HG02938 (cell line): ENCODE measurements around the gene CAV2.

Experiments
- ATAC-seq: cut with Tn5 transposase; IDR thresholded peaks from one replicate; pipeline ENCODE4 v1.9.1; 2021; ENCODE audit warnings: mild to moderate bottlenecking, moderate library complexity; ENCODE audit not compliant: unreplicated experiment

Gene CAV2

DNA sequence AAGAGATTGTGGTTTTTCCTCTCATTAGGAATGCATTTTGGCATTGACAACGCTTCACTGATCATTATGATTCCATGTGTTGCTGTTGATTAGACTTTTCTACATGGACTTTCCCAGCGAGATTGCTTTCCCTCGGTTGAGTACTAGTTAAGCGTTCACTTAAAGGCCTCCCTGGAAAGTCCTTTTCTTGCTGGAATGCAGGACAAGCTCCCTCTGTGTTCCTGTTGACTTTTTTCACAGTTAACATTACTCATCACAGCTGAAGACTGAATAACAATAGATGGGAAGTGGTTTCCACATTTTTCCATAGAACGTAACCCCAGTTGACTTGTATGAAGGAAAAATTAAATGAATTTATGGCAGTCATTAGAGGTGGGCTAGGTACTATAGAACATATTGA, 22.7 kb downstream of the CAV2 start:
- ATAC-seq = no peak

DNA sequence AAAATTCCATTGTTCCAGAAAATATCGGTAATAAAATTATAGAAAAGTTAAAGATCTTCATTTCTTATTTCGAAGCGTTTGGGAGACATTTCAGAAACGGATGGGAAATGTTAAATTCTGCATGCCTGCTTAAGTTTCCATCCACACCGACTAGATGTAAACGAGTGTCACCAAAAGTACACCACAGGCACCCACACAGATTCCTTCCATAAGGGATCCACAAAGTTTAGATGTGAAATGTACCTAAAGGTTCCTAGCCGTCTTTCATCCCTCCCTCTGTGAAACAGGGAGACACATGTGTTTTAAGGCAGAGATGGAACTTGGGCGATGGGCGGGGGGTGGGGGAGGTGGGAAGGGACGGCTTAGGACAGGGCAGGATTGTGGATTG, 24.7 kb downstream of the CAV2 start:
- no peak for ATAC-seq

DNA sequence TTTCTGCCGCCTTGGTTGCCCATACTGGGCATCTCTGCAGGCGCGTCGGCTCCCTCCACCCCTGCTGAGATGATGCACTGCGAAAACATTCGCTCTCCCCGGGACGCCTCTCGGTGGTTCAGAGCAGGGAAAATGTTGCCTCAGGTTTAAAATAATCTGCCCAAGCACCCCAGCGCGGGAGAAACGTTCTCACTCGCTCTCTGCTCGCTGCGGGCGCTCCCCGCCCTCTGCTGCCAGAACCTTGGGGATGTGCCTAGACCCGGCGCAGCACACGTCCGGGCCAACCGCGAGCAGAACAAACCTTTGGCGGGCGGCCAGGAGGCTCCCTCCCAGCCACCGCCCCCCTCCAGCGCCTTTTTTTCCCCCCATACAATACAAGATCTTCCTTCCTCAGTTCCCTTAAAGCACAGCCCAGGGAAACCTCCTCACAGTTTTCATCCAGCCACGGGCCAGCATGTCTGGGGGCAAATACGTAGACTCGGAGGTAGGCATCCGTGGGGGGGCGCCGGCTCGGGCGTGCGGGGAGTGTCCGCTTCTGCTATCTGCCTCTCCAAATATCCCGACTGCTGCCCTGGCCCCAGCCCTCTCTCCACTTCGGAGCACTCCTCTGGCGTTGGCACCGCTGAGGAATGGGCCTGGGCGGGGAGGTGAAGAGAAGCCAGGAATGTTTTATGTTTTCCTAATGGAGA, 25.2 kb downstream of the CAV2 start, which contains the start of gene CAV1:
Gene CAV1 (plus strand): TSS at position 428 of the 689 bp plus-strand sequence. CDS start 27 bp downstream, at position 455.
- ATAC-seq = no peak

DNA sequence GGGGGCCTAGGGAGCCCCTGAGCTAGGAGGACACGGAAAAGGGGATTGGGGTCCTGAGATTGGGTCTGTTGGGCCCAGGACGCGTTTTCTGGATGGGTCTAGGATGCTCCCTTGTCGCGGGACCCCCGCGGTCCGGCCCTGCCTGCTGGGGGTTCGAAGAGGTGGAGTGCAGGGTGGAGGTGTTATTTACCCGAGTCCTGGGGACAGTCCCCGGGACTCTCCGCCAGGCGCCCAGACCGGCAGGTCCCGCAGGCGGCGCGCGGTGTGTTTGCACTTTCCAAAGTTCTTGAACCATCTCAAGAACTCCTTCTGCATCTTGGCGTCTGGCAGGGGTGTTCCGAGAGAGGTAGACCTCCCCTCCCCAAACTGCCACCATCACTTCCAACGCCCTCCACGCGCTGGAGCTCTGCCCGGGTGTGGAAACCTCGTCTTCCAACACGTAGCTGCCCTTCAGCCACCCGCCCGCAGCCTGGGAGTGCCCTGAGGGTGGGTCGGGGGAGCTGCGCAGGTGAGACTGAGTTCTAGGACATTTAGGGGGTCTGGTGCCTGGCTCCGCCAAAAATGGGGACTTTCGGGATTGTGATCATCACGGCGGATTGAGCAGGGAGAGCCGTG, 25.9 kb downstream of the CAV2 start:
- no peak for ATAC-seq

DNA sequence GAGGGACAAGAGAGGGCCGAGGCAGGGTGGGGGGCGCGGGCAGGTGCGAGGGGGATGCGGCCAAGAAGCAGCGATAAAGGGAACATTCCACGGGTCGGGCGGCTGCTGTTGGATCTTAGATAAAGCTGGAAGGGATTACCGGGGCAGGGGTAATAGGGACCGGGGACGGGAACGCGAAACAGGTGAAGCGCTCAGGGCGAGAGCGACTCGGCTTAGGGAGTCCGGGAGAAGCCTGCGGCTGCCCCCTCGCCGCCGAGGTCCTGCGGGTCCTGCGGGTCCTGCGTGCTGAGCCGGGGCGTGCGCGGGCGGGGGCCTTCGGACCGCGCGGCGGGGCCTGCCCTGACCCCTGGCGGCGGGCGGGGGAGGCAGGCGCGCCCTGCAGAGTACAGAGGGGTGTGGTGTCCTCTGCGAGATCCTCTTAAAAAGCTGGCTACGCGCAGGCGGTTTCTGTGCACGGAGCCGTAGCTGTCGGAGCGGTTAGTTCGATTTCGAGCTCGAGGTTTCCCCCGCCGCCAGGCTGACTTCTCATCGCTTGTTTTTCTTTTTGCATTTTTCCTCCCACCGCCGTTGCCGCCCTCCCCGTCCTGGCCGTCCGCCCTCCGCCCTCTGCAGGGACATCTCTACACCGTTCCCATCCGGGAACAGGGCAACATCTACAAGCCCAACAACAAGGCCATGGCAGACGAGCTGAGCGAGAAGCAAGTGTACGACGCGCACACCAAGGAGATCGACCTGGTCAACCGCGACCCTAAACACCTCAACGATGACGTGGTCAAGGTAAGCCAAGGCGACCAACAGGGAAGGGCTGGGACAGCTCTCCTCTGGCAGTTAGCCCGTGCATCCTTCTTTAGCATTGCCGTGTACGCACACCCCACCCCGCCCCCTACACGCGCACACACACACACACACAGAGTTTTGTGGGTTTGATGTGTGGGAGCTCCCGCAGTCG, 26.6 kb downstream of the CAV2 start:
- peak; percentile 90 for ATAC-seq

DNA sequence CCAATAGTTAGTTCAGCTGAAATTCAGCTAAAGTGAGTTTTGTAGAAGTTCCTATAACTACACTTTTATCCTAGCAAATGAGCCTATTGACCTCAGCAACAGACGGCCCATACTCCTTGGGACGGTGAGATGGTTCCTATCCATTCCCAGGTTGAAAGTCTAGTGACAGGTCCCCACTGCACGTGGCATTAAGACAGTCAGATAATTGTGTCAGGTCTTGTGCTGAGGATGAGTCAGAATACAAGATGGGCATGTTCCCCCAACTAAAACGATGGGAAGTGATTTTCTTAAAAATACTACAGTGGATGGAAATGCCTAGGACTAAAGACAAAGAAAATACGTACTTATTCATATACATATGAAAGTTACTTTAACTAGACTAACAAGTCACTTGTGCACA, 27.4 kb downstream of the CAV2 start:
- ATAC-seq = no peak

DNA sequence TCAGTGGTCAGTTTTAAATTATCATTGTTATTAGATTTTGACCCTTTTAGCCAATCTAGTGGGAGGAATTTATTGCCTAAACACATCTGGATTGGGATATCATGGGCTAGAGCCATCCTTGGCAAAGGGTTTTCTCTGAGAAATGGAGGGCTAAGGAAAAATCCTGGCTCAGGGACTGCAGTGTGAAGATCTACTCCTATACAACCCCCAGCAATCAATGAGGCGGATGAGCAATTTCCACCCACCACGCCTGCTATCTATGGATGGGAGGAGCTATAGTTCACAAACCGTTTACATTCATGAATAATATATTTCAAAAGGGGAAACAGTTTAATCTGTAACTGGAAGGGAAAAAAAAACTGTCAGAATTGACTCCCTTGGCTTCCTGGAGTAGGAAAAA, 28.0 kb downstream of the CAV2 start:
- ATAC-seq = no peak

DNA sequence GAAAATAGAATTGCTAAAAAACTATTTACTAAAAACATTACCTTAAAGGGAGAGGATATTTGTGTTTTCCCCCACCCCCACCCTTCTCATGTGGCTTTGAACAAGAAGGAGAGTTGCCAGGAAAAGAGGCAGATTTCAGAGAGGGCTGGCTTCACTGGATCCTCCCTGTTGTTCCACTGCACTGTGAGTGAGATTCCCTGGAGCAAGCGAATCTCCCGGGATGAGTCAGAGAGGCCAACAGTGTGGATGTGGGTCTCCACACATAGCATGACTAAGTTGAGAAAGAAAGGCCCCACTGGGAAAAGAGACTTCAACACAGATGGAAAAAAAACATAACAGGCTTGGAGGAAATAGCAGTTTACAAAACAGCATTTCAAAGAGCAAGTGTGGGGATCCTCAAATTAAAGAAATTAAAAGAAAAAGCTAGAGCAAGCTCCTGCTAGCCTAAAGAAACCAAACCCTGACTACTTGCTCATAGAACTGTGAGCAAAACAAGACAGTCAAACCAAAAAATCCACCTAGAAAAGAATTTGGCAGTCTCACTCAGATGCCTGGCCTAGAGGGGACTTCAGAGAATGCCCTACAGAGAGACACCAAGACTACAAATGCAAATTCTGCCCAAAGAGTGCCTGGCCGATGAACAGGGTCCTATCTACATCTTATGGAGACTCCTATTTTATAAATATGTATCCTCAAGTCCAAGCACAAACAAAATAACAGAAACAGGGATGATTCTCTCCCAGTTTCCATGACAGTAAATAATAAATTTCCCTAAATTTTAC, 28.7 kb downstream of the CAV2 start:
- ATAC-seq = no peak

DNA sequence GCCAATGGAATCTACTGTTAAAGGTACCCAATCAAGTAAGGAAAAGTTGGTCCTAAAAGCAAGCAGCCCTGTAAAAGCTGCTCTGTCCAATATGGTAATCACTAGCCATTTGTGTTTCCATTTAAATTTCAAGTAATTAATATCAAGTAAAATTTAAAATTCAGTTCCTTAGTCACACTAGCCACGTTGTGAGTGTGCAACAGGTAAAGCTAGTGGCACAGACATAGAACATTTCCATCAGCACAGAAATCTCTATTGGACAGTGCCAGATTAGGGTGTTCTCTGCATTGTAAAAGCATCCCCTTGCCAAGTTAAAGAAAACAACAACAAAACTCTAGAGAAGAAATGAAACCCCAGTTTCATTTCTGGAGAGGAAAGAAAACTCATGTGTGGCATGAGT, 29.7 kb downstream of the CAV2 start:
- ATAC-seq = no peak

DNA sequence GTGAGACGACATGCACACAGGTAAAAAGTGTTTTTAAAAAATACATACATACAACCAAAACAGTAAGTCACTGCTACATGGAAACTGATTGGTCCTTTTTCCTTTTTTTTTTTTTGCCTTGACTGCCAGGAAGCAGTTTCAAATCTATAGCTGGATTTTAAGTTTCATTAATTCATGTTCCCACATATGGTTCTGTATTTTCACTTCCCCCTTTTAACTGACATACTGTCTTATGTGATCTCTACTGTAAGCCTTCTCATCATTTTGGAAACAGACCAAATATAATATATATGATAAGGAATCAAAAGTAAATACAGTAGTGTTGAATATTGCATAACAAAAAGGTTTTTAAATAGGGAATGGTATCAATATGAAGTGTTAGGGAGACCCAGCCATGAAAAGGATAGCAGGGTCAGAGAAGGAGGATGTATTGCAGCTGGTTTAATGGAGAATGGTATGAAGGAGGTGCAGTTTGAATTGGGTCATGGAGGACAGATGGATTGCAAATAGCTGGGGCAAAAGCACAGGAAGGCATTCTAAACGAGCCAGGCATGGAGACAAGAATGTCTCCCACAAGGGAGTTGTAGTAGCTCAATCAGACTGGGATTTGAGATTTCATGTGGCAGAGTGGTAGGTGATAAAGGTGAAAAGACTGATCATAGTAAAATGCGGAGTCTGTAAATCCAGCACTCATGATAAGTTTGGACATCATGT, 30.7 kb downstream of the CAV2 start:
- ATAC-seq = no peak

DNA sequence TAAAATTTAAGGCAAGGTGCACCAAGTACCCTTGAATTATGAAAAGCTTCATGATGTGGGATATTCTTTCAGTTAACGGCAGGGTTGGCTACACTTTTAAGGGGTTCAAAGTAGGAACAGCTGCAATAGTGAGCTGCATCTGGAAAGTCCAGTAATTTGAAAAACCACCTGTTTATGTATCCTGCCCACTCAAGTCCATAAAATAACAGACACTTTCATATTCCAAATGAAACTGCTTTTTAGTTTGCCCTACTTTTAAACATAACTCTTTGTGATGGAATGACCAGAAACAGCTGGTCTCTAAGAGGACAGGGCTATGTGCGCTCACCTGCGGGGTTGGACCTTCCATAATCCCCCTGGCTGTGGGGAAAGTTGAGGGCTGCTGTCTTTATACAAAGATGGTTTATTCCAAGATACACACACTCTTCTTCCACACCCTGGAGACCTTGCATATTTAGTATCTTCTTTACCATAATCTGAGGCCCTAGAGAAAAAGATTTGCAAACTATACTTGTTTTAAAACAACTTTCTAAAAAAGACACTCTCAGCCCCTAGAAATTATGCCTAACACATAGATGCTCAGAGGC, 32.7 kb downstream of the CAV2 start:
- no peak for ATAC-seq

DNA sequence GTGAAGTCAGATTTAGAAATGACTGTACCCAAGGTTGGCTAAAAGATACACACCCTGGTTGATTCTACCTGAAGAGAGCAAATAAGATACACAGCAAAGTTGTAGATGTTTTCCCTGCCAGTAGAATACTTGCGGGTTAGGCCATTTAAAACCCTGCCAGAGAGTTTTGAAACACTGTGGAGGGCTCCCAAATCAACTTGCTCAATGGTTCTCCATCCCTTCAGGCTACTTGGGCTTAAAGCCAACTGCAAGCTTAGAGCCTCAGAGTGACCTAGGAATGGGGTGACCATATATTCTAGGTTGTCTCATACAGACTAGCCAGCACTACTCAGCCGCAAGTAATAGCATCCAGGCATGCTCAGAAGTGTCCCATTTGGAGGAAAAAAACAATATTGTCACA, 35.3 kb downstream of the CAV2 start:
- no peak for ATAC-seq

DNA sequence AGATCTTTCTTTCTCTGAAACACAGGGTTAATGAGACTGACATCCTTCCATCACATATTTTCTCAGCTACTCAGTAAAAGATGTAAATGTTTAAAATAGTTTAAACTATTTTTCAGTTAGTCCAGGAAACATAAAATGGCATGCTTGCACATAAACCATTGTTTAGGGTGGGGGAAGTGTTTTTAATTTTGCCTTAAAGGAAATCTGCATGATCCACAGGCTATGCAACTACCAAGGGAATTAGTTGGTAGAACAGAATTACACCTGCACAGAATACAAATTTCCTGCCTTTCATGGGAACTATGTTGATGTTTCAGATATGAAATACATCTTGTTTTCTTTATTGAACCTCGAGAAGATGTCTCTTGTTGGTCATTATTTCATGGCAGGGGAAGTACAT, 35.9 kb downstream of the CAV2 start:
- no peak for ATAC-seq

DNA sequence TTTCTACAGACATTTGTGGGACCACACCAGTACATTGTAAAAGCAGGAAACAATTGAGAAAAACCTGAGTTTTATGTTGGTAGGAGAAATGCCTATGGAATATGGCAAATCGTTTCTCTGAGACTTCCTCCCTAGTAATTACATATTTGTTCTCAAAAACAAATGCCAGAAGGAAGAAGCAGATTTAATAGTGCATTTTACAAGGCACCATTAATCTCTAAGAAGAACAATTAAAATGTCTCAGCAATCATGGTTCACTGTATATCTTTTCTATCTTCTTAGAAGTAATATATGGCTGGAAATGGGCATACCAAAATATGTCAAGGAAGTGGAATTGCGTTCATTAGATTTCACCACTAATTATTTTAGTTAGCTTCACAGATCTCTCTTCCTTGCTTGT, 38.6 kb downstream of the CAV2 start:
- no peak for ATAC-seq

DNA sequence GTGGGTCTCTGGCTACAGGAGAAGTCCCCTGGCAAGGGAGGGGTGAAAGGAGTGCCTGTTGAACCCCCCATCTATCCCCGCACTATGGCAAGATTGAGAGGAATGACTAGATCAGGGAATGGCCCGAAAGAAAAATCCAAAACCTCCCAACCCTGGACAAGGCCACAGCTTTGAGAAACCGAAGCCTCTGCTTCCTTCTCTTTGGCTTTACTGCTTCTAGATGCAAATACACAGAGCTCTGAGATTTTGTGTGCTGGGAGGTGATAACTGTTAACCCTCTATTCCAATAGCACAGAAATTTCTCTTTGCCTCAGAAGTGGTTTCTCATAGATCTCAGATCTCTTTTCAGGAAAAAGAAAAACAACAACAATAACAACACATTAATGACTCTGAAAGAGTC, 40.3 kb downstream of the CAV2 start:
- no peak for ATAC-seq

DNA sequence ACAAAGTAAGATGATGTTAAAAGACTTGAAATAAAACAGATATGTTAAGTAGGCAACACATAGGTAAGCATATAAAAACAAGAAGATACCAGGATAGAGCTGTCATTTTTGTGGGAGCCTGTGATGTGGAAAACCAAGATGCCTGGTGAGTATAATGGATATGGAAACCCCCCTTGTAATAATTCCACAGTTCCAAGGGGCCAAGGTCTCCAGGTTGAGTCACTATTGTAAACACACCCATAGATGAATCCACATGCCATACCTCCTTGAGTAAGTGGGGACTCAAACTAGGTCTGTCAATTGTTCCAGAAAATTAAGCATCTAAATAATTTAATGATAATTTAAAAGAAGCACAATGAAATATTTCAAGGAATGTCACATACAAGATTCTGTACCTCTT, 41.2 kb downstream of the CAV2 start:
- ATAC-seq = no peak

DNA sequence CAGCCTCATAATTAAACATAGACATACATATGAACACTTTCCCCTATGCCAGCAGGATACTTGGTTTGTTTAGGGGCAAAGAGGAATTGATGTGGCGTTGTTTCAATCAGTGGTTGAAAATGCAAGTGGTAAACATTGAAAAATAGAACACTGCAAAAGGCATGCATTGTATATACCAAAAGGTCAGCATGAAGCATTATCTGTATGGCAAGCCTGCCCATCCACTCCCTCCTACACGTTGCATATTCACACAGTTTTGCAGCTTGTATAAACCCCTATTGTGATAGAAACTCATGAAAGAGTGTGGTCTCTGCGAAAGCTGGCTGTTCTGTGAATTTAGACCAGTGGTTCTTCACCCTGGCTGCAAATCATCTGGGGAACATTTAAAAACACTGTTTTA, 42.4 kb downstream of the CAV2 start:
- ATAC-seq = no peak

DNA sequence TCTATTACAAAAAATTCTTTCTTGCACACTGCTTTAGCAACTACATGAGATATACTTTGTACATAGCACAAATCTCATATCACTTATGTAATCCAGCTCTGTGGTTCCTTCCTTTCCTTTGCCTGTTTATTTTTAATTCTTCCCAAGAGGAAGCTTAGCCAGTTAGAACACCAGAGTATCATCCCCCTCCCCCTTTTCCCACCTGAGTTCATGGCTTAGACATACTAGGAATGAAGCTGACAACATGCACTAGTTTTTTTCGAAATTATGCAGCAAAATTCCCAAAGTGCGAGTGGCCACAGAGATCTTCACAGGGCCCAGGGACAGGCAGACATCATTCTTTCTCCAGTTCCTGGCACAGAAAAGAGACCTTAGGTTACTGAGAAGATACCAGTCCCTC, 43.1 kb downstream of the CAV2 start:
- ATAC-seq = no peak

DNA sequence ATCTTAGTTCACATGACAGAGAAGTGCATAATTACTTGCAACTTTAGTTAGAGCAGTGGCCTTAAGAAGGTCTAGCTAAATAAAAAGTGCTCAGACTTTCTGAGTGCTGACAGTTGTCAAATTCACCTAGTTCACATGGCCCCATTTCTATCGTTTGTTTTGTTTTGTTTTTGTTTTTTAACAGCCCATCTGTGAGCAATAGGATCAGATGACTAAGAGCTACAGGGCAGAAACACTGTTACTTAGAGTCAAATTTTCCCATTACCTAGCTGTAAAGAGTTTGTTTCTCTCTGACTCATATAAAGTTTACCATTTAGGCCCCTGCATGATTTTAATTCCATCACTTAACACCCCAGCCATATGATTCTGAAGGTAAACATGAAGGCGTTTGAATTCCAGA, 44.1 kb downstream of the CAV2 start:
- no peak for ATAC-seq

DNA sequence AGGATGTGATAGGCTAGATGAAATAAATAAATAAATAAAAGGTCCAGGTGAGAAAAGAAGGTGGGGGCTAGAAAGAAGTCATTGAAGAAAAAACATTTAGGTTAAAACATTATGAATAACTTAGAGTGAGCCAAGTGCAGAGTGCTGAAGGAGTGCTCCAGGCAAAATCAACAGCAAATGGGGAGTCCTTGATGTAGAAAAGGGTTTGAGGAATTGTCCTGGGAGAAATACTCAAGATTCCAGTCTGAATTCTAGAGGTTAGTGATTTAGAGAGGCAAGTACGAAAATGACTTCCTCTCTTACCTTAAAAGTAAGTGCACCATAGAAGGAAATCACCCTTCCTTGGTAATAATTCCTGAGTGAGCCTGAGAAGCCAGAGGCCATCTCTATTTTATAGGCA, 44.9 kb downstream of the CAV2 start:
- no peak for ATAC-seq
